ENCODE data around the gene ATG9A. TPM values are rescaled to one million over a fixed set of nuclear protein-coding genes. Genes with fewer than 3 reads are reported as not detected.

The ATG9A gene
- polyA plus RNA-seq, 1 donor from 2014 or later = 26.2 TPM

DNA sequence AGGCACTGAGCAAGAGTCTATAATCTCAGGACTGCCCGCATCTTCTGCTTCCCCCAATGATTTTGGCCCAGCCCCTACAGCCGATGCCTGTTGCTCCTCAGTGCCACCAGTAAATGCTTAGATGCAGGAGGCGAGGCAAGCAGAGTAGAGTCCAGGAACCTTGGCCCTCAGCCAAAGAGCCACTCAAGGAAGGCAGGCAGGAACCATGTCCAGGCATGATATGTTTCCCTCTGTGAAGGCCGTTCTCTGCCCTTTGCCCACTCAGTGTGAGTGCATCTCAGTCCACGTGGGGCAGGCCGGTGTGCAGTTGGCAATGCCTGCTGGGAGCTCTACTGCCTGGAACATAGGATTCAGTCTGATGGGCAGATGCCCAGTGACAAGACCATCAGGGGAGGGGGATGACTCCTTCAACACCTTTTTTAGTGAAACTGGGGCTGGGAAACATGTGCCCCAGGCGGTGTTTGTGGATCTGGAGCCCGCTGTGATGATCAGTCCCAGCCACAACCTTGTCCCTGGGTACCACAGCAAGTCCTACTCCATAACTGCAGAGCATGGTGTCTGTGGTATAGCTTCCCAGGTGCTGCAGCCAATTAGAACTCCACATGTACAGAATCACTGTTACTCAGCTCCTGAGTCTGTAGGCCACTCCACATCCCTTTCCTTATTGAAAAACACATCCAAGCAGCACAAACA lies 40.1 kb upstream of the ATG9A start:
- Histone ChIP-seq H3K4me3 (ENCODE audit: low read length) (no peak overlapping the region), H3F3A (ENCODE audit: insufficient read depth, low read length, poor library complexity, severe bottlenecking) (no peaks in the 10 kb centered on the region), H3K9me2 (ENCODE audit: insufficient read depth, low read length) (no peaks in the 10 kb centered on the region), H3K4me2 (ENCODE audit: low read length) (no peak overlapping the region), H3K27ac (ENCODE audit: low read length) (no peak overlapping the region), H3K9ac (ENCODE audit: low read length) (no peak overlapping the region), H3K9me3 (ENCODE audit: low read length) (no peaks in the 10 kb centered on the region), H3K79me2 (replicated peaks; ENCODE audit: insufficient read depth, low read length) (no peaks in the 10 kb centered on the region), H4K20me1 (ENCODE audit: insufficient read depth) (no peaks in the 10 kb centered on the region), H2AFZ (ENCODE audit: low read depth, low read length) (no peak overlapping the region), H3K27me3 (ENCODE audit: insufficient read depth, low read depth, low read length) (peaks cover 11% of the 10 kb centered on the region), H3K36me3 (ENCODE audit: insufficient read depth, low read length) (no peaks in the 10 kb centered on the region)
- TF ChIP-seq RAD21 (conservative IDR thresholded peaks at IDR 0.05) = no peak

GRCh38 chr2:219268294-219268693 lies 38.9 kb upstream of the ATG9A start:
- Histone ChIP-seq H2AFZ (ENCODE audit: low read depth, low read length) (no peak overlapping the region), H3K27ac (ENCODE audit: low read length) (no peak overlapping the region)

More at GRCh38 chr2:219268294-219268693, 38.9 kb upstream of the ATG9A start:
- Histone ChIP-seq H3F3A (ENCODE audit: insufficient read depth, low read length, poor library complexity, severe bottlenecking) (no peaks in the 10 kb centered on the region), H3K36me3 (ENCODE audit: insufficient read depth, low read length) (no peaks in the 10 kb centered on the region), H3K4me3 (ENCODE audit: low read length) (no peak overlapping the region), H3K9ac (ENCODE audit: low read length) (no peak overlapping the region), H3K27me3 (ENCODE audit: insufficient read depth, low read depth, low read length) (peaks cover 11% of the 10 kb centered on the region), H3K79me2 (replicated peaks; ENCODE audit: insufficient read depth, low read length) (no peaks in the 10 kb centered on the region), H3K9me3 (ENCODE audit: low read length) (no peaks in the 10 kb centered on the region), H4K20me1 (ENCODE audit: insufficient read depth) (no peaks in the 10 kb centered on the region), H3K4me2 (ENCODE audit: low read length) (no peak overlapping the region), H3K9me2 (ENCODE audit: insufficient read depth, low read length) (no peaks in the 10 kb centered on the region)
- no peak for TF ChIP-seq SMC3 (conservative IDR thresholded peaks at IDR 0.05; ENCODE audit: poor library complexity)
- no peak for TF ChIP-seq POLR2AphosphoS5 (IDR thresholded peaks at IDR 0.05)
- TF ChIP-seq, protein P1, sequence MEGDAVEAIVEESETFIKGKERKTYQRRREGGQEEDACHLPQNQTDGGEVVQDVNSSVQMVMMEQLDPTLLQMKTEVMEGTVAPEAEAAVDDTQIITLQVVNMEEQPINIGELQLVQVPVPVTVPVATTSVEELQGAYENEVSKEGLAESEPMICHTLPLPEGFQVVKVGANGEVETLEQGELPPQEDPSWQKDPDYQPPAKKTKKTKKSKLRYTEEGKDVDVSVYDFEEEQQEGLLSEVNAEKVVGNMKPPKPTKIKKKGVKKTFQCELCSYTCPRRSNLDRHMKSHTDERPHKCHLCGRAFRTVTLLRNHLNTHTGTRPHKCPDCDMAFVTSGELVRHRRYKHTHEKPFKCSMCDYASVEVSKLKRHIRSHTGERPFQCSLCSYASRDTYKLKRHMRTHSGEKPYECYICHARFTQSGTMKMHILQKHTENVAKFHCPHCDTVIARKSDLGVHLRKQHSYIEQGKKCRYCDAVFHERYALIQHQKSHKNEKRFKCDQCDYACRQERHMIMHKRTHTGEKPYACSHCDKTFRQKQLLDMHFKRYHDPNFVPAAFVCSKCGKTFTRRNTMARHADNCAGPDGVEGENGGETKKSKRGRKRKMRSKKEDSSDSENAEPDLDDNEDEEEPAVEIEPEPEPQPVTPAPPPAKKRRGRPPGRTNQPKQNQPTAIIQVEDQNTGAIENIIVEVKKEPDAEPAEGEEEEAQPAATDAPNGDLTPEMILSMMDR (IDR thresholded peaks at IDR 0.05; ENCODE audit: poor library complexity, severe bottlenecking) = no peak
- TF ChIP-seq MXI1 (conservative IDR thresholded peaks at IDR 0.05; ENCODE audit: poor library complexity, severe bottlenecking) = no peak
- TF ChIP-seq TAF1 (IDR thresholded peaks at IDR 0.05; ENCODE audit: low read depth) = no peak
- TF ChIP-seq EZH2 (IDR thresholded peaks at IDR 0.05; ENCODE audit: borderline replicate concordance, insufficient read depth, low read length, poor library complexity, severe bottlenecking) = no peak
- TF ChIP-seq EP300 (conservative IDR thresholded peaks at IDR 0.05; ENCODE audit: poor library complexity, severe bottlenecking) = no peak
- TF ChIP-seq REST (IDR thresholded peaks at IDR 0.05; ENCODE audit: borderline replicate concordance) = no peak
- TF ChIP-seq RAD21 (conservative IDR thresholded peaks at IDR 0.05) = no peak
